A549 (cell line): ENCODE results near the gene ZBP1. TPM values are rescaled to one million over a fixed set of nuclear protein-coding genes. Genes with fewer than 3 reads are reported as not detected.

Source experiments
- ATAC-seq, 2 experiments: fragments of 200-7000 bp in 1 of 2; fragments of >200 bp in 1 of 2; cut with Nextera tagmentation in 1 of 2; cut with Tn5 transposase in 1 of 2; 3 replicates each; pipeline versions ENCODE4 v1.8.0 to v1.9.1; 2018 to 2020; ENCODE audit warnings: mild to moderate bottlenecking in 1 of 2, moderate library complexity in 1 of 2
- CTCF ChIA-PET: fragments of 300-600 bp; sonication (Branson Sonifier 250); formaldehyde crosslinking; extraction: SDS; loops from one replicate; lab custom pipeline; 2021; ENCODE audit warnings: antibody characterized with exemption, inconsistent platforms; lab: Yijun Ruan, JAX
- POLR2A ChIA-PET: fragments of 350-600 bp; formaldehyde crosslinking; extraction: SDS; loops from one replicate; lab custom pipeline; 2021; ENCODE audit warnings: antibody characterized with exemption, inconsistent platforms; lab: Yijun Ruan, JAX
- DNase-seq, 2 experiments: peaks; one replicate each; pipeline versions ENCODE4 v3.0.0 to v3.0.0-alpha.2; 2011 to 2016; ENCODE audit warnings: low read depth in 1 of 2, low spot score in 1 of 2
- FAIRE-seq: peaks from 2 replicates; lab custom pipeline; 2011; peaks lifted over from hg19 to GRCh38; lab: Jason Lieb, UNC
- H3K27ac ChIP-seq, 2 experiments: fragments of >200 bp; sonication (Bioruptor Twin); formaldehyde crosslinking; 3 replicates each; pipeline ENCODE4 v1.5.1; 2016 to 2017
- H3K4me1 ChIP-seq: fragments of >200 bp; sonication (Bioruptor Twin); formaldehyde crosslinking; 3 replicates; pipeline ENCODE4 v1.6.1; 2016
- H3K4me2 ChIP-seq: fragments of >200 bp; sonication (Bioruptor Twin); formaldehyde crosslinking; 3 replicates; pipeline ENCODE4 v1.6.1; 2016
- H3K4me3 ChIP-seq: fragments of >200 bp; sonication (Bioruptor Twin); formaldehyde crosslinking; 3 replicates; pipeline ENCODE4 v1.5.1; 2016
- H3K9me3 ChIP-seq: fragments of >200 bp; sonication (Bioruptor Twin); formaldehyde crosslinking; 3 replicates; pipeline ENCODE4 v1.6.1; 2016
- KDM5A ChIP-seq: fragments of 200-600 bp; sonication (generic); IDR thresholded peaks from 2 replicates; pipeline ENCODE4 v1.6.1; 2016; ENCODE audit warnings: antibody characterized with exemption, mild to moderate bottlenecking
- NFE2L2 ChIP-seq: fragments of 150-350 bp; conservative IDR thresholded peaks from 2 replicates; pipeline ENCODE4 v1.6.1; 2014; ENCODE audit warnings: low read length
- NR3C1 ChIP-seq: fragments of >200 bp; sonication (Bioruptor Twin); formaldehyde crosslinking; IDR thresholded peaks from 3 replicates; pipeline ENCODE4 v1.6.1; 2017
- RARB ChIP-seq: fragments of 250-450 bp; sonication (Bioruptor Pico); IDR thresholded peaks from 2 replicates; pipeline ENCODE4 v1.8.0; 2021; ENCODE audit warnings: mild to moderate bottlenecking, moderate library complexity
- REST ChIP-seq: fragments of 200-600 bp; sonication (generic); IDR thresholded peaks from 2 replicates; pipeline ENCODE4 v1.6.1; 2016; ENCODE audit warnings: antibody characterized with exemption, mild to moderate bottlenecking, moderate library complexity
- SREBF2 ChIP-seq: fragments of 450-650 bp; IDR thresholded peaks from 2 replicates; pipeline ENCODE4 v1.6.1; 2014; ENCODE audit warnings: mild to moderate bottlenecking, moderate library complexity
- WGBS: methylation state at CpG from one replicate; pipeline ENCODE4 v1.1.6; 2017; ENCODE audit errors: missing lambda C conversion rate; 5-methylcytosine and 5-hydroxymethylcytosine counted together
- polyA plus RNA-seq, 4 experiments: library from polyadenylated mRNA; depleted of rRNA in 3 of 4; stranded (reverse); fragments of >200 nt; fragmentation: RNase III in 1 of 4; extraction: RNeasy Plus Mini Kit Qiagen cat#74134 plus additional on column Dnase treatment in 1 of 4; gene quantifications; 2 replicates in 3 of 4; 3 replicates in 1 of 4; pipeline ENCODE4 v1.2.3, GENCODE V29; 2011 to 2017

The ZBP1 gene
- polyA plus RNA-seq, 2 of the 4 experiments (the other 2 are of a cell fraction) = 0.05 TPM; not detected in 1

GRCh38 chr20:57555457-57556184 lies 64.6 kb downstream of the ZBP1 start:
- H3K4me1 ChIP-seq = peaks cover 17% of the 10 kb centered on the region
- TF ChIP-seq SREBF2 (no peak), NFE2L2 (no peak), RARB (CRISPR knock-in tag) (no peak), KDM5A (no peak), NR3C1 (no peak), REST (no peak)
- no peak for FAIRE-seq
- H3K27ac ChIP-seq = no peak overlapping the region
- H3K4me2 ChIP-seq = no peak overlapping the region
- no peak overlapping the region for H3K4me3 ChIP-seq
- no peak for DNase-seq
- H3K9me3 ChIP-seq = no peaks in the 10 kb centered on the region
- no peak for ATAC-seq
- CTCF ChIA-PET = interaction anchor here (1.2 to 1.6 kb wide), 2 partner anchors 12 to 33 kb away, joined by 3 to 6 read pairs; no protein-coding TSS in a partner anchor
- 35% methylated on average over 11 of the region's 11 CpGs for WGBS
- POLR2A ChIA-PET = interaction anchor here (0.5 kb wide), 1 partner anchor 419 kb away, joined by 3 read pairs; no protein-coding TSS in a partner anchor

Other genes with a start within 250 kb of the ZBP1 start
- 6.6 and 7.6 TPM in 2 replicates for gene RBM38, start 229.0 kb downstream of the ZBP1 start, polyA plus RNA-seq (2011; rRNA removed)
- gene RBM38, start 229.0 kb downstream of the ZBP1 start, polyA plus RNA-seq (2017; fragmentation: RNase III; extraction: RNeasy Plus Mini Kit Qiagen cat#74134 plus additional on column Dnase treatment) = 13.0 to 15.7 TPM (median 14.2 TPM) in 3 replicates
- 0.03 TPM in 1 of 2 replicates, not detected in the other for gene CTCFL, start 95.3 kb downstream of the ZBP1 start, polyA plus RNA-seq (2011; rRNA removed)
- 0.03 TPM in 2 of 3 replicates, not detected in the other for gene CTCFL, start 95.3 kb downstream of the ZBP1 start, polyA plus RNA-seq (2017; fragmentation: RNase III; extraction: RNeasy Plus Mini Kit Qiagen cat#74134 plus additional on column Dnase treatment)
- gene PCK1, start 59.3 kb downstream of the ZBP1 start, polyA plus RNA-seq (2011; rRNA removed) = 0.12 and 0.21 TPM in 2 replicates
- 0.04 to 0.07 TPM in 2 of 3 replicates, not detected in the other for gene PCK1, start 59.3 kb downstream of the ZBP1 start, polyA plus RNA-seq (2017; fragmentation: RNase III; extraction: RNeasy Plus Mini Kit Qiagen cat#74134 plus additional on column Dnase treatment)
- gene PMEPA1, start 89.6 kb upstream of the ZBP1 start, polyA plus RNA-seq (2011; rRNA removed) = 131 and 150 TPM in 2 replicates
- gene PMEPA1, start 89.6 kb upstream of the ZBP1 start, polyA plus RNA-seq (2017; fragmentation: RNase III; extraction: RNeasy Plus Mini Kit Qiagen cat#74134 plus additional on column Dnase treatment) = 114 to 152 TPM (median 147 TPM) in 3 replicates